ENCODE data around the gene CBR3. TPM values are rescaled to one million over a fixed set of nuclear protein-coding genes. Genes with fewer than 3 reads are reported as not detected.
"Not testable (repeated sequence)": the region's sequence is repeated elsewhere in the genome, so short reads cannot be mapped to it uniquely, and the experiment has no call there.

The CBR3 gene
- total RNA-seq (2014; rRNA removed; shearing (Covaris generic)) = 32.9 and 41.7 TPM in 2 replicates

DNA sequence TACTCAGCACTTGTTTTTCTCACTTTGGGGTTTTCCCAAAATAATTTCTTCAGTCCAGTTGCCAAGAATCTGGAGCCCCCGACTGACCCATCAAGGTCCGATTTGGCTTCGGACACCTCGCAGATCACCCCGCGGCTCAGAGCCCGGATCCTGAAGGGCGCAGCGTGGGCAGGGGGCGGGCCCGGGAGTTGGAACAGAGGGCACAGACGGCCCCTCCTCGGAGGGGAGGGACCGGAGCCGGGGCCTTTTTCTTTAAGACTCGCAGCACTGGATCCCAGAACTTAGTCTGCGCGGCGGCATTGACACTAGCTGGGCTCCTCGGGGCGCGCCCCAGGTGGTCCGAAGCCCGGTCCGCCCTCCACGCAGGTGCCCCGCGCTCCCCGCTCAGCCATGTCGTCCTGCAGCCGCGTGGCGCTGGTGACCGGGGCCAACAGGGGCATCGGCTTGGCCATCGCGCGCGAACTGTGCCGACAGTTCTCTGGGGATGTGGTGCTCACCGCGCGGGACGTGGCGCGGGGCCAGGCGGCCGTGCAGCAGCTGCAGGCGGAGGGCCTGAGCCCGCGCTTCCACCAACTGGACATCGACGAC is at the start of gene CBR3:
Gene CBR3, plus strand, starts transcription at position 277 of the 588 bp plus-strand sequence. Its CDS starts 114 bp downstream, at position 391.
- peak; percentile 72 for DNase-seq (ENCODE audit: low read depth)

DNA sequence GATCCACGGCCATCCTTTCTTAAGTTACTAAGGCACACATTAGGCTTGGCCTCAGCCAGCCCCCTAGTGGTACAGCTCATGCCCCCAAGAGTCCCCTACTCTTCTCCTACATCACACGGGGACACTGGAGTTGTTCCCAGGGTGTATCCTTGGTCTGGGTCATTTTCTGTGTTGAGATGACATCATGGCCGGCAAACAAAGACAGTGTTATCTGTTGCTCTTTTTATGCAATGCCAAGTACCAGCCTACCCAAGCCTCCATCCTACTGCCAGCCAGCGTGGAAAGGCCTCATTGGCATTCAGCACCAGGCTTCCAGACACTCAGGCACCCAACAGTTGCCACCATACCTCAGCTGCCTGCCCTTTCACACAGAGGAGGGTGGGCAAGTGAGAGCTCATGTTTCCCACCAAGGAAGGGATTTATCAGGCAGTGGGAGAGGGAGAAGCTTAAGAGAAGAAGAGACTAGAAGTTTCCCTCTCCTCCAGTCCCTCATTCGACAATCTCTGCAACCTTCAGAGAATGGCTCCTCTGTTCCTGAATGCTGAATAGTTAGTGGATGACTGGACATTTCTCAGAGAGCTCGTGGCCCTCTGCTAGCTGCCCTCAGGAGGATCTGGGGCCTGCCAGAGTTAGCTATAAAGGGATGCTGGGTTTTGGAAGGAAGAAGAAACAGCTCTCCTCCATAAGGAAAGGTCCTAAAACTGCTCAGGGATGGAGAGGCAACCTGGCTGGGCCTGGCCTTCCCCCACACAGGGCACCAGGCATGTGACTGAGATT is 47.3 kb upstream of the CBR3 start:
- peak; percentile 28 for DNase-seq (ENCODE audit: low read depth)

DNA sequence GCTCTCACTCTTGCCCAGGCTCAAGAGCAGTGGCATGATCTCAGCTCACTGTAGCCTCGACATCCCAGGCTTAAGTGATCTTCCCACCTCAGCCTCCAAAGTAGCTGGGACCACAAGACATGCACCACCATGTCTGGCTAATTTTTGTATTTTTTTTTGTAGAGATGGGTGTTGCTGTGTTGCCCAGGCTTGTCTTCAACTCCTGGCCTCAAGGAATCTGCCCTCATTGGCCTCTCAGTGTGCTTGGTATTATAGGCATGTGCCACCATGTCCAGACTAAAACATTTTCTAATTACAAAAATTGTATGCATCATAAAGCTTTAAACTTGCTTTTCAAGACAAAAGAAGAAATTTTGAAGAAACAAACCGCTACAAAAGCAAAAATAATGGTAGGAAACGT is 44.9 kb upstream of the CBR3 start:
- no peak for DNase-seq (ENCODE audit: low read depth)

DNA sequence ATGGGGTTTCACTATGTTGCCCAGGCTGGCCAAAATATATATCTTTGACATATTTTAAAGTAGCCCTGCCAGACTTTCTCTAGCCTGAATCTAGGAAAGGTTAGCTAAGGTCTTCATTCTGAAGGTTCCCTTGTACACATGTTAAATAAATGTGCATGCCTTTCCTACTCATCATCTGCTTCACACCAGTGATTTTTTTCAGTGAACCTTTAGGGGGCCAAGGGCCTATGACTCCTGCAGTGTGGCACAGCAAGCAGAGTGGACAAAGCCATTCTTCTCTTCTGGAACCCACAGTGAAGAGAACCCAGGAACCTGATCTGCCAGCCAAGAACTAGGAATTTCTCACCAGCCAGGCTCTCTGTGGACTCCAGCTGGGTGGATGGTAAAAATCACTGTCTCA is 42.2 kb upstream of the CBR3 start:
- peak; percentile 3 for DNase-seq (ENCODE audit: low read depth)

DNA sequence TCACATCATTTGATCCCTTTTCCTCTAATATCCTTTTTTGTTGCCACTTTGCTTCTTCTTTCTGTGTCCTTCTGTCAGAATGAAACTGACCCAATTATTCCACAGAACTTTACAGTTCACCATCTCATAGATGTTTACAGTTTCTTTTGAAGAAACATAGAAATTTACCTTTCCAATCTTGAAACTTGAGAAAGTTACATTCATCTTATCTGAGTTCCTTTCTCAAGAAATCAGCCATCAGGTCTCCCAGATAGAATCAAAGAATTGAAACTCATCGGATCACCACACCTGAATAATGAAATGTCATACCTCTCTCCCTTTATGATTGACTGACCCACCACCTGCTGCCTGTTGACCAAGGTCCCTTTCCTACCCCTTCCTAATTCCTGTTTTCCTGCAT is 41.4 kb upstream of the CBR3 start:
- DNase-seq (ENCODE audit: low read depth) = no peak

DNA sequence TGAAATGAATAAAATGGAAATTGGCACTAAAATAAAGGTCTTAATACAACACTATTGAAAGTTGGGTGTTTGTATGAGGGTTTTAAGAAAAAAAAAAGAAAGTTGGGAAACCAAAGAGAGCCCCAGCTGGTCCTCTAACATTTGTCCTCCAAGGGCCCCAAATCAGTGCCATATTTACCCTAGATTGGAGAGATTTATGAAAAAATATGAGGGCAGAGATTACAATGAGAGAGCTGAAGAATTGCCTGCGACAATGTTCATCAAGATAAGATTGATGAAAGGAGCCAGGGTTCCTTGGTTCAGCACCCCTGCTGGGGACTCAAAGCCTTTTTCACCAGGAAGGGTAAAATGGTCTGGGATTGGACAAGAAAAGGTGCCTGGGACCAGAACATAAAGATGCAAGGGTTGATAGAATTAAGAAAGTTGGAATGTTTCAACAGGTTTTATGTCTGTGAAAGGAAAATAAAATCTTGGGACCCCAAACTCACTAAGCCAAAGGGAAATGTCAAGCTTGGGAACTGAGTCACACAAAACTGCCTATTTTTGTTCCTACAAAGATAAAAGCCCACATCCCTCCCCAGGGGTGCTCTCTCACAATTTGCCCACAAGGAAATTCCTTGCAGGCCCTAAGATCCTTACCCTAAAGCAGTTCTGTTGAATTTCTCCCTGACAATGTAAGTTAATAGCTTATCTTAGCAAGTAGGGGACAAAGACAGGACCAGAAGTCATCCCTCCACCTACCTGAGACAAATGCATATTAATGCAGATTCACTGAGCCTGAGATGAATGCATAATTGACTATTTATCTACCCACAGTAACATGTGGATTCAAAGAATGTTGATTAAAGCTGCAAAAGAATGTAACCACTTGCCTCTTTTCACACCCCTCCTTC is 38.2 kb upstream of the CBR3 start:
- peak; percentile 5 for DNase-seq (ENCODE audit: low read depth)

DNA sequence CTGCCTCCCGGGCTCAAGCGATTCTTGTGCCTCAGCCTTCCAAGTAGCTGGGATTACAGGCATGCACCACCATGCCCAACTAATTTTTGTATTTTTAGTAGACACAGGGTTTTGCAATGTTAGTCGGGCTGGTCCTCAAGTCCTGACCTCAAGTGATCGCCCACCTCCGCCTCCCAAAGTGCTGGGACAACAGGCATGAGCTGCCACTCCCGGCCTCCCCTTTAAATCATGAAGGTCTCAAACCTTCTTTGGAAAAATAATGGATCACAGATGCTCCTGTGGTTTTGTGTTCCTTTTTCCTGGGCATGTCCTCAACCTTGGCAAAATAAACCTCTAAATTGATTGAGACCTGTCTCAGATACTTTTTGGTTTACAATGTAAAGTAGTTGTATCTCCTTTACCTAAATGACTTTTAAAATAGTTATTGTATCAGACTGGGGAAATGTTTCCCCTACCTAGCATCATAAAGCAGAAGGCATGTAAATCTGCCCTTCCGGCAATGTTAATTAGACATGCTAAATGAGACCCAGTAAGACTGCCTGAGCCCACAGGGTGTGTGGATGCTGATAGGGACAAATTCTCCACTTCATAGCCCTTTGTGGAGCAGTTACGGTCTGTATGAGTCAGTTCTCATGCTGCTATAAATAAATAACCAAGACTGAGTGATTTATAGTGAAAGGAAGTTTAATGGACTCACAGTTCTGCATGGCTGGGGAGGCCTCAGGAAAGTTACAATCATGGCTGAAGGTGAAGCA is 37.3 kb upstream of the CBR3 start:
- DNase-seq (ENCODE audit: low read depth) = peak; percentile 82

DNA sequence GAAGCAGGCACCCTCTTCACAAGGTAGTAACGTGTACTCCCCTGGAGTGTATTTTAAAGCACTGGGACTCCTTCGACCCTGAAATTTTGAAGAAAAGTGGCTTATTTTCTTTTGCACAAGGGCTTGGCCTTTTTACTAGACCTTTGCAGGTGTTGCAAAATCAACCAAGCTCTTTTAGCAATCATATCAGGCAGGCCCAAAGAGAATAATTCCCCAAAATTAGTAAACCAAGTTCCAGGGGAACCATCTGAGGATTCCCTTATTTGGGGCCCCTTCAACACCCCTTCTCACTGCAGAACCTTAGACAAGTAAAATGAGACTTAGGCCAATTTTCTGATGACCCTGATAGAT is 36.7 kb upstream of the CBR3 start:
- no peak for DNase-seq (ENCODE audit: low read depth)

DNA sequence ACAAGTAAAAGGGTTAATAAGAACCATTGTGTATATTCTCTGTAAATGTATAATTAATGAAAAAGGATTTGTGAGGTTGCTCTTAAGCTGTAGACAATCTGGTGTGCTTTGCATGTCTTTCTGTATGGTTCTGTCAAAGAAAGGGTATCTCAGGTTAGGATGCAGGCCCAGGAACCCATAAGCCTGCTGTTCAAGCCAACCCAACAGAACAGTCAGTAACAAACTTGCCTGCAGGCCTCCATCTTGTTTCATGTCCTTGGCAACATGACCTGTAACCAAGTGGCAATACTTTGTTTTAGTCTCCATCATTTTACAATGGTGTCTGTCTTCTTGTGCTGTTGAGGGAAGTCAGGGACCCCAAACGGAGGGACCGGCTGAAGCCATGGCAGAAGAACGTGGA is 35.9 kb upstream of the CBR3 start:
- DNase-seq (ENCODE audit: low read depth) = no peak

DNA sequence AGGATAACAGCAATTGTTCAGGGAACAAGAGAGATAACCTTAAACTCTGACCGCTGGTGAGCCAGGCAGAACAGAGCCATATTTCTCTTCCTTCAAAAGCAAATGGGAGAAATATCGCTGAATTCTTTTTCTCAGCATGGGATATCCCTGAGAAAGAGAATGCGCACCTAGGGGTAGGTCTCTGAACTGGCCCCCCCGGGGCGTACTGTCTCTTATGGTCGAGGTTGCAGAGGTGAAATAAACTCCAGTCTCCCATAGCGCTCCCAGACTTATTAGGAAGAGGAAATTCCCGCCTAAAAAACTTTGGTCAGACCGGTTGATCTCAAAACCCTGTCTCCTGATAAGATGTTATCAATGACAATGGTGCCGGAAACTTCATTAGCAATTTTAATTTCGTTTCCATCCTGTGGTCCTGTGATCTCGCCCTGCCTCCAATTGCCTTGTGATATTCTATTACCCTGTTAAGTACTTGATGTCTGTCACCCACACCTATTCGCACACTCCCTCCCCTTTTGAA is 35.1 kb upstream of the CBR3 start:
- not testable (repeated sequence) for DNase-seq (ENCODE audit: low read depth)

DNA sequence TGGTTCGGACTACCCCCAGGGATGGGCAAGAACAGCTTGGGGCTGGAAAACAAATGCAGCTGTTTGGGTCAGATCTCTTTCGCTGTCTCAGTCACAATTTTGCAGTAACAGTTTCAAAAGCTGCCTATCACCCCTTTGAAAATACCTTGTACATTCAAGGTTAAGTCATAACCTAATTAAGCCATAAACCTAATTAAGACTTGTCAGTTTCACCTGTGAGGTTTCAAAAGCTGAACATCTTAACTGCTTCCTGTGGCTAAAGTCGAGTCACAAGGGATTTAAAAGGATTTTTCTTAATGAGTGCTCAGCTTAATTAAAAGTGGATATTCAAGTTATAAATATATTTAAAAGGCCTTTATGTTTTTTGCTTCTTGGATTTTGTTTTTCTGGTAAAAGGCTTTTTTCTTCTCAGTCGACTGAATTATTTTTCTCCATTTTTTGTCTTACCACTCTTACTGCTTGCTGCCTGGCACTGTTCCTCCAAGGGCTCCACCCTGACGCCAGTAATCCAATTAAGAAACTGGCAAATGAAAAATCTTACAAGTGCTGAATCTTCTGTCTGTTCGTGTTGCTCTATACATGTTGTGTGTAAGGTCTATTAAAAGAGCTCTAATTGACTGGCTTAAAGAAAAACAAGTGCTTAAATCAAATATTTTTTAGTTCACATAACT is 33.8 kb upstream of the CBR3 start:
- no peak for DNase-seq (ENCODE audit: low read depth)

DNA sequence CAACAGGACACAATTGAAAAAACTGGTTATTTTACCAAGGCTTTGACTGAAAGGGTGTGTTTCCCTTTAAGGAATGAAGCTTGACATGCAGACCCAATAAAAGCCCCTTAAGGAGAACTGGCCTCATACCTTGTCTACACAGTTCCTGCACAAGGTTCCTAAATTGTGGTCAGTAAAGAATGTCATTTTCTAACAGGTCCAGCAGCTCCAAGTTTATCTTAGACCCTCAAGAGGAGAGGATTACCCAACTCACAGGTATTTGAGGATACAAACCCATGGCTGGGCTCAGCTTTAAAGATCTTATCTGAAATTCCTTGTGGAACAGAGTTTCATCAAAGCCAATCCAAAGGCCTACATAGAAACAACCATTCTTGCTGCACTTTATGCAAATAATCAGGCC is 31.4 kb upstream of the CBR3 start:
- DNase-seq (ENCODE audit: low read depth) = no peak

DNA sequence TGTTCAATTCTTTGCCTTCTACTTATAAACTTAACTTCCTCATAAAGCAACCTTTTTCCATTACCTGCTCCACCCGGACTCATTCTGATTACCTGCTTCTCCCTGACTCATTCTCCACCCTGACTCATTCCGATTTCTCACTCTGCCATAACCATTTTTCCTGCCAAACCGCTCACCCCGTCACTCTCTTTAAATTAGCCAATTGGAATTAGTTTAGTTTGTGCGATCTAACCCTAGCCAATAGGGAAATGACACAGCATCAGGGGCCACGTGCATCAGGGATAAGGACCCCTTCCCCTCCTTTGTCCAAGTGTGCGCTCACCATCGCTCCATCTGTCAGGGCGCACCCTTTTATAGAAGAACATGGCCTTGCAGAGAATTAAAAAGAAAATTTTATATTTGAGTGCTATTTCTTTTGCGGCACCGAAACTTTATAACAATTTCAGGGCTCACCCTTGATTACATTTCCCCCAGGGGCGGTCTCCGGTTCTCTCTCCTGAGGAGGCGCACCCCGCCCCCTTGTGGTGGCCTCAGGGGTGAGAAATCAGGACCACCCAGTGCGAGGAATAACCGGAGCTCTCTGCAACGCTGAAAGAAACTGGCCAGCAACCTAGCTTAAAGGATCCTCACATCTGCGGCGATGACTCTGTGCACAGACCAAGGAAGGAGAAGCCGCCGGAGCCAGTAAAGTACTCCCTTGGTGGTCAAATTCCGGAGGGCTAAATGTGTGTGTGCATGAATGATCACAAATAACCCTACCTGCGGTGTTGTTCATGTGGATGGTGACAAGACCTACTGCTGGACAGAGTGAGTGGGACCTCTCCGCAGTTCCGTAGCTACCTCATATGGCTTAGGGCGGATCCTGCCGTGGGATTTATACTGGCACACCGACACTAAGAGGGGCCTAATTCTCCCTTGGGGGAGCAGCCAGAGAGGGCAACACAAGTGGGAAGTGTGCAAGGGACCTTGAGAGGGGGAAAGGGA is 30.3 kb upstream of the CBR3 start:
- peak; percentile 35 for DNase-seq (ENCODE audit: low read depth)

DNA sequence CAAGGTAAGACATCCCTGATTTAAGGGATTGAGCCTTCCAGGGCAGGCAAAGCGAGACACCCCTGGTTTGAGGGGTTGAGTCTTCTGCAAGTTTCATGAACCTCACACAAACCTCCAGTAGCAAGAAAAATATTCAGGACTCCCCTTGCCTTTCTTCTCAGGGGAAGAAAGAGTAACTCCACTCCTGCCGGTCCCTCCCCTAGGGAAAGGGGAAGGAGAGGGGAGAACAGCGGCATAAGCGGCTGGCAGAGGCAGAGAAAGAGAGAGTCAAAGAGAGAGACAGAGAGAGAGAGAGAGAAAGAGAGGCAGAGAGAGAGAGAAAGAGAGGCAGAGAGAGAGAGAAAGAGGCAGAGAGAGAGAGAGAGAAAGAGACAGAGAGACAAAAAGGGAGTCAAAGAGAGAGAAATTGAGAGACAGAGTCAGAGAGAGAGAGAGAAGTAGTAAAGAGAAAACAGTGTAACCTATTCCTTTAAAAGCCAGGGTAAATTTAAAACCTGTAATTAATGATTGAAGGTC is 29.5 kb upstream of the CBR3 start:
- DNase-seq (ENCODE audit: low read depth) = no peak

DNA sequence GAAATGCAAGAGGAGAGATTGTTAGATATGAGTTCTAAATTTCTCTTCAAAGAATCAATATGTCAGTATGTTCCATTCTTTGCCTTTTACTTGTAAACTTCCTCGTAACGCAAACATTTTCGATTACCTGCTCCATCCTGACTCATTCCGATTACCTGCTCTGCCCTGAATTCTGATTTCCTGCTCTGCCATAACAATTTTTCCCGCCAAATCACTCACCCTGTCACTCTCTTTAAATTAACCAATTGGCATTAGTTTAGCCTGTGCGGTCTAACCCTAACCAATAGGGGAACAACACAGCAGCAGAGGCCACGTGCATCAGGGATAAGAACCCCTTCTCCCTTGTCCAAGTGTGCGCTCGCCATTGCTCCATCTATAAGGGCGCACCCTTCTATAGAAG is 25.0 kb upstream of the CBR3 start:
- no peak for DNase-seq (ENCODE audit: low read depth)

DNA sequence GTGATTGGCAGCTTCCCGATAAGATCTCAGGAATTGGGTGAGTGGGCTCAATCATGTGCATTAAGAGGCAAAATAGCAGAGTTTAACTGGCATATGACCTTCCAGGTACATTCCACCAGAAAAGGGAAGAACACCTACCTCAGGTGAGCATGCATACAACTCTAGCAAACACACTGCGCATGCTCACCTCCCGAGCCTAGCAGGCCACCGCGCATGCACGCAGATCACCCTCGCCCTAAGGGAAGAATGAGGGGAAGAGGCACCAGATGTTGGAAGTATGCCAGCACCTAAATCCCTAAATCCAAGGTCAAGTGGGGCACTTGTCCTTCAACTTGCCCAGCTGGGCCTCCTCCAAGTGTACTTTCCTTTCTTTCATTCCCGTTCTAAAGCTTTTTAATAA is 23.6 kb upstream of the CBR3 start:
- no peak for DNase-seq (ENCODE audit: low read depth)

DNA sequence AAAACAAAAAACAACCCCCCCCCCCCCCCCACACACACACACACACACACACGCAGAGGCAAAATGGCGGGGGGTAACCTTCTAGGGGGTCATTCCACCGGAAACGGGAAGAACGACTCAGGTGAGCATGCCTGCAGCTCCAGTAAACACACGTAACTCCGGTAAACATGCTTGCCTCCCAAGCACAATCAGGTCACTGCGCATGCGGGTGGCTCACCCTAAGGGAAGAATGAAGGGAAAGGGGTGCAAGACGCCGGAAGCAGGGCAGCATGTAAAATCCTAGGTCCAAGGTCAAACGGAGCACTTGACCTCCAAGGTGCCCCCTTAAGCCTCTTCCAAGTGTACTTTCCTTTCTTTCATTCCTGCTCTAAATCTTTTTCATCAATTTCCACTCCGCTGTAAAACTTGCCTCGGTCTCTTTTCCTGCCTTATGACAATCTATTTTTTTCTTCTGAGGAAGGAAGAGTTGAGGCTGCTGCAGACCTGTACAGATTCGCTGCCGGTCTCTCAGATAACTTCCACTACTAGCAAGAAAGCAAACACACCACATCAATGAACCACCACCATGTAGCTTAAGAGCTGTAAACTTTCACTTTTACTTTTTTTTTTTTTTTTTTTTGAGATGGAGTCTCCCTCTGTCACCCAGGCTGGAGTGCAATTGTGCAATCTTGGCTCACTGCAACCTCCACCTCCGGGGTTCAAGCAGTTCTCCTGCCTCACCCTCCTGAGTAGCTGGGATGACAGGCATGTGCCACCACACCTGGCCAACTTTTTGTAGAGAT is 21.0 kb upstream of the CBR3 start:
- peak; percentile 24 for DNase-seq (ENCODE audit: low read depth)

DNA sequence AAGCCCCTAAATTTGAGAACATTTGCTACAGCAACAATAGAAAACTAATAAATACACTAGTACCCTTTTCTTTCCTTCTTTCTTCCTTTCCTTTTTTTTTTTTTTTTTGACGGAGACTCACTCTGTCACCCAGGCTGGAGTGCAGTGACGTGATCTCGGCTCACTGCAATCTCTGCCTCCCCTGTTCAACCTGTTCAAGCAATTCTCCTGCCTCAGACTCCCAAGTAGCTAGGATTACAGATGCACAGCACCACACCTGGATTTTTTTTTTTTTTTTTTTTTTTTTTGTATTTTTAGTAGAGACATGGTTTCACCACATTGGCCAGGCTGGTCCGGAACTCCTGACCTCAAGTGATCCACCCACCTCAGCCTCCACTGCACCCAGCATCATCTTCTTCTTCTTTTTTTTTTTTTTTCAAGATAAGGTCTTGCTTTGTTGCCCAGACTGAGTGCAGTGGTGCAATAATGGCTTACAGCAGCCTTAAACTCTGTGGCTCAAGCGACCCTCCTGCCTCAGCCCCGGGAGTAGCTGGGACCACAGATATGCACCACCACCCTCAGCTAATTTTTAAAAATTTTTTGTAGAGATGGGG is 19.6 kb upstream of the CBR3 start:
- no peak for DNase-seq (ENCODE audit: low read depth)
